Muscle of leg (tissue), 11 donors: ENCODE results near the gene LTBP1. TPM values are rescaled to one million over a fixed set of nuclear protein-coding genes. Genes with fewer than 3 reads are reported as not detected.

Source experiments
- DNase-seq: peaks from one replicate; pipeline ENCODE4 v3.0.0; 2013
- H3K27ac ChIP-seq: one replicate; pipeline ENCODE4 v1.5.1; 2013; ENCODE audit warnings: mild to moderate bottlenecking, low read length, control low read depth
- H3K27me3 ChIP-seq: one replicate; pipeline ENCODE4 v1.6.1; 2013; ENCODE audit warnings: low read length; ENCODE audit not compliant: control insufficient read depth, insufficient read depth
- H3K36me3 ChIP-seq: one replicate; pipeline ENCODE4 v1.6.1; 2013; ENCODE audit warnings: low read length; ENCODE audit not compliant: control insufficient read depth, insufficient read depth
- H3K4me1 ChIP-seq: one replicate; pipeline ENCODE4 v1.6.1; 2013; ENCODE audit warnings: low read length; ENCODE audit not compliant: control insufficient read depth, insufficient read depth
- H3K4me3 ChIP-seq: one replicate; pipeline ENCODE4 v1.5.1; 2013; ENCODE audit warnings: low read length, control low read depth
- H3K9me3 ChIP-seq: replicated peaks from 2 replicates; pipeline ENCODE4 v1.6.1; 2013; ENCODE audit warnings: low read depth, low read length; ENCODE audit not compliant: control insufficient read depth
- WGBS: methylation state at CpG from one replicate; pipeline ENCODE4 v1.1.5; 2013; ENCODE audit warnings: missing lambda C conversion rate; ENCODE audit not compliant: insufficient coverage; 5-methylcytosine and 5-hydroxymethylcytosine counted together
- polyA plus RNA-seq, 8 donors: library from polyadenylated mRNA; unstranded; fragments of 120-200 nt; gene quantifications; one replicate each; pipeline versions ENCODE4 v1.2.1 to v1.2.3, GENCODE V29; 2013; ENCODE audit warnings: inconsistent platforms in 1 of 8, low replicate concordance in 1 of 8; ENCODE audit not compliant: insufficient read length in 8 of 8, insufficient read depth in 1 of 8
- total RNA-seq: library from RNA; stranded (reverse); fragments of 120-200 nt; gene quantifications from one replicate; pipeline ENCODE4 v1.2.4, GENCODE V29; 2013

Gene LTBP1
- total and polyA plus RNA-seq, 9 donors: 37.5 to 87.3 (median 57.9) TPM

GRCh38 chr2:33121925-33122324 is 175.2 kb downstream of the LTBP1 start:
- H3K4me1 ChIP-seq: peaks cover 5% of the 10 kb centered on the region
- H3K27me3 ChIP-seq: no peaks in the 10 kb centered on the region
- WGBS: 100% methylated on average over 4 of the region's 10 CpGs
- H3K36me3 ChIP-seq: no peaks in the 10 kb centered on the region
- DNase-seq: no peak
- no peak overlapping the region for H3K4me3 ChIP-seq
- H3K9me3 ChIP-seq: no peaks in the 10 kb centered on the region
- H3K27ac ChIP-seq: no peak overlapping the region

- Histone ChIP-seq H3K36me3 (no peaks in the 10 kb centered on the region), H3K27me3 (no peaks in the 10 kb centered on the region), H3K4me3 (no peak overlapping the region), H3K9me3 (no peaks in the 10 kb centered on the region), H3K4me1 (peaks cover 5% of the 10 kb centered on the region), H3K27ac (no peak overlapping the region)
- DNase-seq: no peak
- WGBS: 73% methylated on average over 3 of the region's 3 CpGs
Measured at GRCh38 chr2:33122726-33123125, 176.0 kb downstream of the LTBP1 start.

GRCh38 chr2:33123216-33123615 is 176.5 kb downstream of the LTBP1 start:
- H3K27ac ChIP-seq: no peak overlapping the region
- H3K36me3 ChIP-seq: no peaks in the 10 kb centered on the region
- peaks cover 5% of the 10 kb centered on the region for H3K4me1 ChIP-seq
- no peaks in the 10 kb centered on the region for H3K9me3 ChIP-seq
- no peak for DNase-seq
- H3K4me3 ChIP-seq: no peak overlapping the region
- no peaks in the 10 kb centered on the region for H3K27me3 ChIP-seq

- Histone ChIP-seq H3K4me3 (no peak overlapping the region), H3K9me3 (no peaks in the 10 kb centered on the region), H3K36me3 (no peaks in the 10 kb centered on the region), H3K27ac (no peak overlapping the region), H3K27me3 (no peaks in the 10 kb centered on the region), H3K4me1 (peaks cover 5% of the 10 kb centered on the region)
- DNase-seq: peak; percentile 83
- 17% methylated on average over 1 of the region's 1 CpG for WGBS
Measured at GRCh38 chr2:33126552-33126951, 179.8 kb downstream of the LTBP1 start.

GRCh38 chr2:33126958-33127357 is 180.2 kb downstream of the LTBP1 start:
- H3K4me3 ChIP-seq: no peak overlapping the region
- no CpG with 5 or more reads among the region's 3 CpGs for WGBS
- no peak overlapping the region for H3K27ac ChIP-seq
- no peaks in the 10 kb centered on the region for H3K27me3 ChIP-seq
- peak; percentile 84 for DNase-seq
- H3K4me1 ChIP-seq: peaks cover 5% of the 10 kb centered on the region
- no peaks in the 10 kb centered on the region for H3K36me3 ChIP-seq
- no peaks in the 10 kb centered on the region for H3K9me3 ChIP-seq

GRCh38 chr2:33129263-33130053 is 182.7 kb downstream of the LTBP1 start:
- Histone ChIP-seq H3K4me1 (peaks cover 21% of the 10 kb centered on the region), H3K36me3 (no peaks in the 10 kb centered on the region), H3K4me3 (no peak overlapping the region), H3K9me3 (no peaks in the 10 kb centered on the region), H3K27me3 (no peaks in the 10 kb centered on the region), H3K27ac (no peak overlapping the region)
- 90% methylated on average over 4 of the region's 7 CpGs for WGBS
- DNase-seq: no peak

GRCh38 chr2:33130054-33130447 is 183.3 kb downstream of the LTBP1 start:
- Histone ChIP-seq H3K9me3 (no peaks in the 10 kb centered on the region), H3K27me3 (no peaks in the 10 kb centered on the region), H3K36me3 (no peaks in the 10 kb centered on the region), H3K4me3 (no peak overlapping the region), H3K27ac (no peak overlapping the region), H3K4me1 (peaks cover 25% of the 10 kb centered on the region)
- WGBS: no CpG with 5 or more reads among the region's 7 CpGs
- no peak for DNase-seq

GRCh38 chr2:33130544-33130943 is 183.8 kb downstream of the LTBP1 start:
- Histone ChIP-seq H3K4me1 (peaks cover 25% of the 10 kb centered on the region), H3K4me3 (no peak overlapping the region), H3K27me3 (no peaks in the 10 kb centered on the region), H3K9me3 (no peaks in the 10 kb centered on the region), H3K36me3 (no peaks in the 10 kb centered on the region), H3K27ac (no peak overlapping the region)
- no peak for DNase-seq
- WGBS: 100% methylated on average over 1 of the region's 6 CpGs

GRCh38 chr2:33131111-33131510 is 184.4 kb downstream of the LTBP1 start:
- H3K9me3 ChIP-seq: no peaks in the 10 kb centered on the region
- 100% methylated on average over 2 of the region's 4 CpGs for WGBS
- H3K4me1 ChIP-seq: peaks cover 23% of the 10 kb centered on the region
- no peaks in the 10 kb centered on the region for H3K27me3 ChIP-seq
- no peak for DNase-seq
- H3K27ac ChIP-seq: no peak overlapping the region
- no peaks in the 10 kb centered on the region for H3K36me3 ChIP-seq
- no peak overlapping the region for H3K4me3 ChIP-seq

- WGBS: 0% methylated on average over 2 of the region's 2 CpGs
- H3K36me3 ChIP-seq: no peaks in the 10 kb centered on the region
- no peaks in the 10 kb centered on the region for H3K27me3 ChIP-seq
- H3K9me3 ChIP-seq: no peaks in the 10 kb centered on the region
- H3K4me3 ChIP-seq: no peak overlapping the region
- no peak overlapping the region for H3K27ac ChIP-seq
- peak; percentile 77 for DNase-seq
- peaks cover 23% of the 10 kb centered on the region for H3K4me1 ChIP-seq
Measured at GRCh38 chr2:33131749-33132148, 185.0 kb downstream of the LTBP1 start.
